NCI-H460 (cell line): Measurements from ENCODE around the gene GNAZ. TPM values are rescaled to one million over a fixed set of nuclear protein-coding genes. Genes with fewer than 3 reads are reported as not detected.

ENCODE experiments used
- DNase-seq: peaks from one replicate; pipeline ENCODE4 v3.0.0-alpha.2; 2016; ENCODE audit warnings: low read depth; ENCODE audit errors: extremely low read depth
- total RNA-seq: library from RNA; depleted of rRNA; stranded (reverse); fragments of >200 nt; shearing (Covaris generic); gene quantifications from 2 replicates; pipeline ENCODE4 v1.2.3, GENCODE V29; 2014

GNAZ gene
- total RNA-seq, 1 experiment from 2014 or later = 4.0 TPM

- no peak for DNase-seq
Measured at GRCh38 chr22:23116506-23117263, 46.4 kb downstream of the GNAZ start.

GRCh38 chr22:23117275-23117674 is 47.0 kb downstream of the GNAZ start:
- DNase-seq = no peak

- DNase-seq = no peak
Measured at GRCh38 chr22:23117891-23118646, 47.8 kb downstream of the GNAZ start.

GRCh38 chr22:23118647-23119493 is 48.6 kb downstream of the GNAZ start:
- no peak for DNase-seq

- DNase-seq = no peak
Measured at GRCh38 chr22:23119494-23120414, 49.4 kb downstream of the GNAZ start.

GRCh38 chr22:23120415-23120899 is 50.1 kb downstream of the GNAZ start:
- no peak for DNase-seq

GRCh38 chr22:23121000-23121421 is 50.7 kb downstream of the GNAZ start:
- DNase-seq = no peak

GRCh38 chr22:23121424-23121823 is 51.1 kb downstream of the GNAZ start:
- no peak for DNase-seq

GRCh38 chr22:23122216-23122957 is 52.1 kb downstream of the GNAZ start:
- no peak for DNase-seq

GRCh38 chr22:23122992-23123803 is 52.9 kb downstream of the GNAZ start:
- no peak for DNase-seq

GRCh38 chr22:23123804-23124254 is 53.5 kb downstream of the GNAZ start:
- no peak for DNase-seq

GRCh38 chr22:23124611-23125511 is 54.5 kb downstream of the GNAZ start:
- DNase-seq = no peak

- no peak for DNase-seq
Measured at GRCh38 chr22:23125512-23126103, 55.3 kb downstream of the GNAZ start.

GRCh38 chr22:23126165-23127054 is 56.1 kb downstream of the GNAZ start:
- no peak for DNase-seq

GRCh38 chr22:23127055-23127756 is 56.9 kb downstream of the GNAZ start:
- DNase-seq = no peak
